NCI-H748 (cell line): ENCODE data around the gene FES.
"Not testable (repeated sequence)": the region's sequence is repeated elsewhere in the genome, so short reads cannot be mapped to it uniquely, and the experiment has no call there.

Experiments
- DNase-seq: peaks from one replicate; lab custom pipeline; 2025; ENCODE audit not compliant: unreplicated experiment; lab: John Stamatoyannopoulos, UW

The FES gene

DNA sequence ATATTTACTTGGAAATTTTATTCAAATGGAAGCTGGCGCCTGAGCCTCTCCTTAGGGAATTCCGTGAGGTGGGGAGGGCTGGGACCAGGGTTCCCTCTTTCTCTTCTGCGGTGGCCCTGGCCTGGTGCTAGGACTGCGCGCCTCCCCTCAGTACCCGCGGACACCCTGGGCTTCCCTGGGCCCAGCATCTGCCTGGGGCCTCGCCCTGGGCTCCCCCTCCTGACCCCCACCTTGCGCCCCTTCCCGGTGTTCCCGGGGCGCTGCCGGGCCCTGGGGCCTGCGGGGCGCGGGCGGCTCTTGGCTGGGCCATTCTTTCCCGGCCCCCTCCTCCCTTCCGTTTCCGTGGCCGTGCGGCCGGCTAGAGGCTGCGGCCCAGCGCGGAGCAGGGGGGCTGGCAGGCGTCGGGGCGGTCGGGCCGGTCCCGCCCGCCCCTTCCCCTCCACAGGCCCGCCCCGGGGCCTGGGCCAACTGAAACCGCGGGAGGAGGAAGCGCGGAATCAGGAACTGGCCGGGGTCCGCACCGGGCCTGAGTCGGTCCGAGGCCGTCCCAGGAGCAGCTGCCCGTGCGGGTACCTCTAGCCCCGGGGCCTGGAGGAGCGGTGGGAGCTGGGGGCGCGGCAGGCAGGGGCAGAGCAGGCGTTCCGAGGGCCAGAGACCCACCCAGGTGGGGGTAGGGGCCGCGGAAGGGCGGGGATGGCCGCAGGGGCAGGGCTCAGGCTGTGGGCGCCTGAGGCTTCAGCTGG, at the start of gene FES:
Gene FES, plus strand, starts transcription at position 529 of the 743 bp plus-strand sequence. CDS start 542 bp downstream, outside the sequence.
- DNase-seq: no peak

DNA sequence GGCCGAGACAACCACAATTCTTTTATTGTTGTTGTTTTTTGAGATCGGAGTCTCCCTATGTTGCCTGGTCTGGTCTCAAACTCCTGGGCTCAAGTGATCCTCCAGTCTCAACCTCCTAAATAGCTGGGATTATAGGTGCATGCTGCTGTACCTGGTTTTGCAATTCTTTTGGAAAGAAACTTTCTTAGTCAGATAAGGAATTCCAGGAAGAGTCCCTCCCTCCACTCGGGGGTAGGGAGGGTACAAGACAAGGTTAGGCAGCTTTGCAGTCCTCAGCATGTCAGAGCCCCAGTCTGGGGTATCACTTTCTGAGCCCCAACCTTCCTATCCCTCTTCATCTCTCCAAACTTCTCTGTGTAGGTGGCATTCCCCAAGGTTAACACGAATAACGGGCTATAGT, 49.7 kb upstream of the FES start:
- DNase-seq: no peak

DNA sequence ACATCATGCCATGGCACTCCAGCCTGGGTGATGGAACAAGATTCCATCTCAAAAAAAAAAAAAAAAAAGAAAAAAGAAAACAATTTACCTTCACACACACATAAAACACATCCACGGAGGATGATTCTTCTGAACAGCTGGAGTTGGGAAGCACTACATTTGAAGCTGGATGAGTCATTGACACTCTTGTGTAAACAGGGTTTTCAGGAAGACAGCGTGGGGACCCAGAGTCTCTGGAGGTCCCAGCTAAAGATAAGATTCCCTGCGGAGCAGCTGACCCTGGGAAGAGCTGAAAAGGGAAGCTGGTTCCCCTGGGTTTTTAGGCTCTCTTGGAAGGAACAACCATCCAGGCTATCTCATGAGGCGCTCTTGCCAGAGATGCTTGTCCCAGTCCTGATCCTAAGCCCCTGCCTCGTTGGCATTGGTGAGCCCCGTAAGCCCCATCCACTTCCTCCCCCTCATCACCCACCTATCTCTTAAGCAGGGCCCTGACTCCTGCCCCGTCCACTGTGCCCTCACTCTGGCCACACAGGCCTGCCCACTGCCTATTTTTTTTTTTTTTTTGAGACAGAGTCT, 47.9 kb upstream of the FES start:
- DNase-seq: no peak

DNA sequence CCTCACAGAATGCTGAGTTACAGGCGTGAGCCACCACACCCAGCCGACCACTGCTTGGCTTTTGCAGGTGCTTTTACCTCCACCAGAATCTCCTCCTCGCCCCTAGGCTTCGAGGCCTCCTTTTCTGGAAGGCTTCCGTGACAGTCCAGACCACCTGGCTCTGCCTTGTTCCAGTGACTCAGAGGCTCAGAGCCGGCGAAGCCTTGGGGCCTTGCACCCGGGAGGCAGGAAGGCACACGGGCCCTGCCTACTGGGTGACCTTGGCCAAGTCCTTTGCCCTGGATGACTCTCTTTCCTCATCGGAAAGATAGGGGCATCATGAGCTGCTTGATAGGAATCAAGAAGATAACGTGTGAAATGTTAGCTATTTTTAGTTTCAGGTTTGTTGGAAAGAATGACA, 47.2 kb upstream of the FES start:
- DNase-seq: no peak

DNA sequence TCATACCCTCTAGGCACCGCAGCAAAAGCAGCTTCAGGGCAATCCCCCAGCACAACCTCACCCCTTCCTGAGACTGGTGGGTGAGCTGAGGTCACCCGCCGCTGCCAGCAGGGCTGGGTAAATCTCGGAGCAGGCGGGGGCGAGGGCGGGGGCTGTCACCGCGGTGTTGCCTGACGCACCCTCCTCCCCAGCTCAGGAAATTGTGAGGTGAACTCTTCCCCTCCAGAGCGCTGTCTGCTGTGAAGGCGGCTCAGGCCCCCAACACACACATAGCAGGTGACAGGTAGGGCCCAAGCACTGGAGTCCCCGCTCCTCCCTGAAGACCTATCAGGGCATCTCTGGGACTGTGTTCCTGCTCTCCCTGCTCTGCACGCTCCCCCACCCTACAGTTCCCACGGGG, 46.2 kb upstream of the FES start:
- DNase-seq: no peak

DNA sequence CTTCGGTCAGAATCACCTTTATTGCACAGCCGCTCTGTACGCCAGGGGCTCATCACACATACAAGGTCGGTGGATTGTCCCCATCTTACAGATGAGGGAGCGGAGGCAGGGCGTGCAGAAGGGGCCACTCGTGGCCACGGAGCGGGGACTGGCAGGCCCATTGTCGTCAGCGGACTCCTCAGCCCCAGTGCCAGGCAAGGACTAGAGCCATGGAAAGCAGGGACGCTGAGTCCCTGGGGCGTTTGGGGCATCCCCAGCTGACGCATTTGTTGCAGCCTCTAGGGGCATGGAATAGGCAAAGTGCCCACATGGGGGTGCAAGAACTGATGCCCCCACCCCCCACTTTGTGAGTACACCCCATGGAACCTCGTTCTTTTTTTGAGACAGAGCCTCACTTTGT, 45.8 kb upstream of the FES start:
- DNase-seq: no peak

DNA sequence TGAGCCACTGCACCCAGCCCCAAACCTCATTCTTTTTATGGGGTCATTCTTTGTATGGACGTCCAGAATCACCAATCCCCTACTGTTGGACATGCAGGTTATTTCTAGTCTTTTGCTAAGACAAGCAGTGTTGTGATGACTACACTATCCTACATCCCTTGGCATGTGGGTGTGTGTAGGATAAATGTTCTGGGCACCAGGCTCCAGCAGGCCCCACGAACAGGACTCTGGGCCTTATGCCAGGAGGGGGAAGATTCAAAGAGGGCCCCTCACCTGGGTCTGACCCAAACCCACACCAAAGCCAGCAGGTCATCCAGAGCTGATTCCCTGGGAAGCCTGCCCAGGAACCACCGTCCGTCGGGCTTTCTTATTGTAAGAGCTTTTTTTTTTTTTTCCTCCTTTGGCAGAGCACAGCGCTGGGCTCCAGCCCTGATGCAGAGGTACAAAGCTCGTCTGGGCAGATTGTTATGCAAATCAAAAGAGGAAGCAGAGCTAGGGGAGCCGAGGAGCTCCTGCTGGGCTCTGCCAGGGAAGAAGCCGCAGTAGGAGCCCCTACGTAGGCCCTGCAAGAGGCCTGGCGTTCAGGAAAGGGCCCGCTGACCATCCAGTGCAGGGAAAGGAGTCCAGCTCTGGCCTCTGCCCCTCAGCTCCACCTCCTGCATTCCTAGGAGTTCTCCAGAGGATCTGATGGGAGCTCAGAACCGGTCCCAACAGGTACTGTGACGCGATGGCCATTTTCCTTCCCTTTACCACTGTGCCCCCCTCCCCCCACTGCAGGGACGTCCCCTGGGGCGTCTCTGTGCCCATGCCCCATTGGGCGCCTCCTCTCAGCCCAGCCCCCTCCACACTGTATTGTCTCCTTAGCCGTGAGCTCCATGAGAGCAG, 44.9 kb upstream of the FES start:
- no peak for DNase-seq

DNA sequence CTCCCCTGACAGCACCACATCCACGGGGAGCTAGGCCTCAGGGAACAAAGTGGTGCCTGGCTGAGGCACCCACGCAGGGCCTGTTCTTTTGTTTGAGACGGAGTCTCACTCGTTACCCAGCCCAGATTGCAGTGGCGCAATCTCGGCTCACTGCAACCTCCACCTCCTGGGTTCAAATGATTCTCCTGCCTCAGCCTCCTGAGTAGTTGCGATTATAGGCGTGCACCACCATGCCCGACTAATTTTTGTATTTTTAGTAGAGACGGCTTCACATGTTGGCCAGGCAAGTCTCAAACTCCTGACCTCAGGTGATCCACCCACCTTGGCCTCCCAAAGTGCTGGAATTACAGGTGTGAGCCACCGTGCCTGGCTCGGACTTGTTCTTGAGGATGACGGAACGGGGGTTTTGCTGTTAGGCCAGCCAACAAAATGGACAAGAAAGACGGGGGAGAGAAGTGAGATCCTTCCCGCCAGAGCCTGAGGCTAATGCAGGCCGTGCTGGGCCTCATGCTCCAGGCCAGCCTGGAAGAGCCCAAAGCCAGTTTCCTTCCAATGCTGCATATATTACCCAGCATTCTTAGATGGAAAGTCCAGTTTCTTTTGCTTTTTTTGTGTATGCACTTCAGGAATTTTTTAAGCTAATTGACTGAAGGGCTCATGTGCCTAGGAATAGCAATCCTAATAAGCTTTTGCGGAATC, 44.0 kb upstream of the FES start:
- no peak for DNase-seq

DNA sequence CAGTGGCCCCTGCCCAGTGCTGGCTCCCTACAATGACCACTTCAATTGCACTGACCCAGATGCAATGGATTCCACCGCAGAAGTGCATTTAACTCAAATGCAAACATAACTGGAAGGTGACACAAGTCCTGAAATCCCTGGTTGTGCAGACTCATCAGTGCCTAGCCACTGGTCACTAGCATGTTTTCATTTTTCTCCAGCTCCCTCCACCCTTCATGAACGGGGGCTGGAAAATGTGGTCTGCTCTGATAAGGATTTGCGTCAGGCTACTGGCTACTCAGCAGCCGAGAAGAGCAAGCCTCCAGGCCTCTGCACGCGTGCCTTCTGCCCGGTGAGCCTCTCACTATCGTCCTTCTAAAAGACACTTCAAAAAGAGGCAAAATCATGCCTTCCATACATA, 43.4 kb upstream of the FES start:
- DNase-seq: no peak

DNA sequence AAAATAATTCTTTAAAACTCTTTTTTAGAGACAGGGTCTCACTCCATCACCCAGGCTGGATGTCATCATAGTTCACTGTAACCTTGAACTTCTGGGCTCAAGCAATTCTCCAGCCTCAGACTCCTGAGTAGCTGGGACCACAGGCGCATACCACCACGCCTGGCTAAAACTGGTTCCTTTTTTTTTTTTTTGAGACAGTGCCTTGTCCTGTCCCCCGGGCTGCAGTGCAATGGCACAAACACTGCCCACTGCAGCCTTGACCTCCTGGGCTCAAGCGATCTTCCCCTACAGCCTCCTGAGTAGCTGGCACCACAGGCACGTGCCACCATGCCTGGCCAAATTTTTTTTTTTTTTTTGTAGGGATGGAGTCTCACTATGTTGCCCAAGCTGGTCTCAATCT, 39.6 kb upstream of the FES start:
- no peak for DNase-seq

DNA sequence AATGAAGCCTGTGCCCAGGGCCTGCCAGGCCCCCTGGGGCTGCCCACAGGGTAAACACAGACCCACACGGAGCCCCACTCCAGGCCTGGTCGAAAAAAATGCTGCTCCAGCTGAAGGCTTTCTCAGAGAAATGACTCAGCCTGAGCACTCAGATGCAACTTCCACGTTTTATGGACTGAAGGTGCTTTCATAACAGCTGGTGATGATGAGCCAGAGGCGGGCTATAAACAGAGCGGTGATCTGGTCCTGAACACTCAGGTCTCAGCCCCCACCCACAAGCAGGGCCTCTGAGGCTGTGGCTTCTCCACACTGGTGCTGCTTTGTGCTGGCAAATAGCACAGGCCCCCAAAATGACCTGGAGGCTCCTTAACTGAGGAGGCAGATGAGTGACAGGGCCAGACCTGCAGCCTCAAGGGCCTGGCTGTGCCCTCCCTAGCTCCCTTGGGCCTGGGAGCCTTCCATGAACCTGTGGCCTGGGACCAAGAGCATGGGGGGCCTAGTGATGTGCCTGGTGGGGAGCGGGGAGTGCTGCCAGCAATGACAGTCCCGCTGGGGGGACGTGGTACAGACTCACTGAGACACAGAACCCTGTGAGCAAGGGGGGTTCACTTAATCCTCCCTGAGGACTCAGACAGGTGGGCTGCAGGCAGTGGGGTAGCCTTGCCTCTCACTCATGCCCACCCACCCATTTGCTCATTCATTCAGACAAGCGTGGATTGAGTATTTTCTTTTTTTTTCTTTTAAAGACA, 38.9 kb upstream of the FES start:
- DNase-seq: no peak

DNA sequence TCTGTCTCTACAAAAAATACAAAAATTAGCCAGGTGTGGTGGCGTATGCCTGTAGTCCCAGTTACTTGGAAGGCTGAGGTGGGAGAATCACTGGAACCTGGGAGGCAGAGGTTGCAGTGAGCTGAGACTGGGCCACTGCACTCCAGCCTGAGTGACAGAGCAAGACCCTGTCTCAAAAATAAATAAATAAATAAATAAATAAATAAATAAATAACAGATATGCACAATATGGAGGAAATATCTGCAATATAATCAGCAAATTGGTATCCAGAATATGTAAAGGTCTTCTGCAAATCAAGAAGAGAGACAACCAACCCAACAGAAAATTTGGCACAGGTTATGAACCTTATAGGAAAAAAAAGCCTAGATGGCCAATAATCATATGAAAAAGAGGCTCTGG, 34.9 kb upstream of the FES start:
- not testable (repeated sequence) for DNase-seq

DNA sequence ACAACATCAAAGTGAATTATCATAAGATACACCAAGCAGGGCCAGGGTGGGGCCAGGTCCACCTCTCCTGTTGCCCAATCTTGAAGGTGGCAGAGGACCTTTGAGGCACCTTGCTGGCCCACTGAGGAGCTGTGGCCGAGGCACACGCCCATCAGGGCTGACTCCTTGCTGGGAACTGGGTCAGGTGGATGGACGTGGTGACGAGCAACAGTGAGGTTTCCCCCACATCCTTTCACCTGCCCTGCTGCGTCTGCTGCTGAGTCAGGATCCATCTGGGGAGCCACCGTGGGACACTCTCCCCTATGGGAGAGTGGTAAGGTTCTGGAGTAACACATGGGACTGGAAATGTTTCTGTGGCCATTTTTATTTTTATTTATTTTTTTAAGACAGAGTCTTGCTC, 33.2 kb upstream of the FES start:
- no peak for DNase-seq

DNA sequence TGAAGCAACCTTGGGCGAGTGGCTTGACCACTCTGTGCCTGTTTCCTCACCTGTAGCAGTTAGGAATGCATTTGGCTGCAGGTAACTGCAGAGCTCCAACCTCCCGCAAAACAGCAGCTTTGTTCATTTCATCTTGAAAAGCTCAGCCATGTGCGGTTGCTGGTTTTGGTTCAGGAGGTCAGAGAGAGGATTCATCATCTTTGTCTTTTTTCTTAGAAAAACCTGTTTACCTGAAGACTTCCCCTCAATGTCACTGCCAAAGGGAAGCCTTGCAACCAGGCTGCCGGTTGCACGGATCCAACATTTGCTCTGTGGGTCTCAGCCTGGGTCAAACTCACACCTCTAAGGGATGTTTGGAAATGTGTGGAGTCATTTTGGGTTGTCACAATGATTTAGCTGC, 32.4 kb upstream of the FES start:
- no peak for DNase-seq

DNA sequence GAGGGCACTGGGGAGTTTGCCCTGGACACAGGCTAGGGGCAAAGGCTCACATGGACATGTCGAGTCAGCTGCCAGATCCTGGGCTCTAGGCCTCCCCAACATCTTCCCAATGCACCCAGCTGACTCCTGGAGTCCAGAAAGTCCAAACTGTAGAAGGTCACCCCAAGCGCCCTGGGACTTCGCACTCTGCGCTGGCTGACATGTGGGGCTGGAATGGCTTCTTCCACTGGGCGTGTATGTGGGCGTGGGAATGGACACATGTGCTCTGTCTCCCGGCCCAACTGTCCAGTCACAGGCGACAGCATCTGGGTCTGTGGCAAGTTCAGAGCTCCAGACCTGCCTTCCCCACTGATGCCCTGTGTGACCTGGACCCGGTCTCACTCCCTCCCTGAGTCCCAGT, 29.2 kb upstream of the FES start:
- DNase-seq: no peak

DNA sequence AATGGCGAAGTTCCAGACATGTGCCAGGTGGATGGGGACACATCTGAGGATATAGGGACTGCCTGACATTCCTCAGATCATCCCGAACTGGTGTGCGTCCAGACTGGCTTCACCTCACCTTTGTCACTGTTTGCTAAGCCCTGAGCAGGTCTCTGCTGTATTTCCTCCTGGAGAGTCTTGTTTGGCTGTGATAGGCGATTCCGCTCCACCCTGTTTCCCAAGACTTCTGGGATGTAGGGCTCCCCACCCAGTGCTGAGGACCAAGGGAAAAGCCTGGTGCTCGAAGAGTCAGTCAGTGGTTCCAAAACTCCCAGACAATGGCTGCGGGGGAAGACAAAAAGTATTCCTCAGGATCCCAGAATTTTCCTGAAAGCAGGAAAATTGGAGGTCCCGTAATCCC, 27.0 kb upstream of the FES start:
- no peak for DNase-seq

DNA sequence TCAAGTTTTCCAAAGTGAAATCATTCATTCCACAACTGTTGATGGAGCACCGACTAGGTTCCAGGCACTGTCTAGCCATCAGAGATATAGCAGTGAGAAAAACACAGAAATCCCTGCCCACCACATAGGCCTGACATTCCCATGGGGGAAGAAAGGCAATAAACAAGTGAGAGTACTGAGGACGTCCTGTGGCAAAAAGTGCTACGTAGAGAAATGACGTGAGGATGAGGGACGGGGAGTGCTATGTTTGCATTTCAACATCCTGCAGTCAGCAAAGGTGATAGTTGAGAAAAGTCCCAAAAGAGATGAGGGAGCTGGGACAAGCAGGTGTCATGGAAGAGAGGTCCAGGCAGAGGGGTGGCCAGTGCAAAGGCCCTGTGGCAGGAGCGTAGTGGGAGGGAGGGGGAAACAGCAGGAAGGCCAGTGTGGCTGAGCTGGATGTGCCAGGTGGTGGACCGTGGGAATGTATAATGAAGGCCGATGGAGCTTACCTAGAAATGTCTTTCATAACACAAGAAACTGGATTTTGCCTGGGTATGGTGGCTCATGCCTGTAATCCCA, 26.3 kb upstream of the FES start:
- DNase-seq: no peak

DNA sequence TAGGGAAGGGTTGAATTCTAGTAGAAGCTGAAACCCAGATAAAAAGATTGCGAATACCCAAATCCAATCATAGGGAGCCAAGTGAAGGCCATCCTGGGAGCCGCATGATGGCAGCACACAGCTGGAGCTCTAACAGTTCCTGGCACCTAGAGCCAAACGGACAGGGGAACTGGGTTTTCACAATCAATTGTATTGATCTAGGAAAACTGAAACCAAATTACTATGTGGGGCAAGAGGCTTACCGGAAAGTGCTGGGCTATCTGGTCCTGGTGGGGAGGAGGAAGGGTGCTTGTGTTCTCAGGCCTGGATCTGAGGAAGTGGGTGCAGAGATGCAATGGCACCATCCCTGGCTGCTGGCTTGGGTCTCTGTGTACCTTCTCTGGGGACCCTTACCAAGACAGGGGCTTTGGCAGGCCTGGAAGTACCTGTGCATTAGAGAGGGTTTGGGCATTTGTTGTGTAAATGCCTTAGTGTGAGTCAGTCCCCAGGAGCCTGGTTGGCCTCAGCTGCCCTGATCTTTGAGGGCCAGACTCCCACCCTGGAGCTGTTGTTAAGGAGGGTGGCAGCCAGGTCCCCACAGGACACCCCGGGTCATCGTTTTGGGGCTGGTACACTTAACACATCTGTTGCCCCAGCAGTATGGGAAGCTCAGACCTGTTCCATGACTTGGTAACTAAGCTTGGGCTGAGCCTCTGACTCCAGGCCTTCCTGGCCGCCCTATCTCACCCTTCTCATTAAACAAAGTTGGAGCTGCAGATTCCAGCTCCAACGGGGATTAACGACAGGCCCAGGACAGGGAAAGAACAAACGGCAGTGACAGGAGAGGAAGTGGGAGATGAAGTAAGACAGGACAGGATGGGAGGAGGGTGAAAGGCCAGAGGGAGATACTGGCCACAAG, 24.8 kb upstream of the FES start:
- DNase-seq: no peak

DNA sequence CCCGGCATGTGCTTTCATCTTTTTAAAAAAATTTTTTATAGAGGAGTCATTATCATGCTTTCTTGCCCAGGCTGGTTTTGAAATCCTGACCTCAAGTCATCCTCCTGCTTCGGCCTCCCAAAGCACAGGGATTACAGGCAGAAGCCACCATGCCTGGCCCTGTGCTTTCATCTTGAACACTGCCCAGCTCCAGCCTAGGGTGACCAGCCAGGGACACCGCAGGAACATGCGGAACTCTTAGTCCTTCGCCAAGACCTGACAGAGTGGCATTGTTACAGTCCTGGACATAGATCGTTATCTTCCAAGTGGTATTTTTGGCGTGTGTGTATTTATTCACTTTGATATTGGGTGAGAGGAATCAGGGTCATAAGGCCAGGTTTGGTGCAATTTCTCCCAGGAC, 23.9 kb upstream of the FES start:
- no peak for DNase-seq
